HCT116 (cell line): ENCODE measurements around the gene CENPH.

Experiments
- EGR1 ChIP-seq: IDR thresholded peaks from 2 replicates; pipeline ENCODE4 v1.6.1; 2012; ENCODE audit warnings: low read depth
- ELF1 ChIP-seq: IDR thresholded peaks from 2 replicates; pipeline ENCODE4 v1.6.1; 2012; ENCODE audit warnings: low read depth, borderline replicate concordance
- EZH2phosphoT487 ChIP-seq: fragments of 200-600 bp; IDR thresholded peaks from 2 replicates; pipeline ENCODE4 v1.6.1; 2018; ENCODE audit warnings: antibody characterized with exemption, borderline replicate concordance
- POLR2A ChIP-seq: IDR thresholded peaks from 2 replicates; pipeline ENCODE4 v1.7.0; 2011; ENCODE audit warnings: borderline replicate concordance; ENCODE audit not compliant: insufficient read depth, insufficient read length; ENCODE audit errors: extremely low read depth
- POLR2AphosphoS5 ChIP-seq: IDR thresholded peaks from 2 replicates; pipeline ENCODE4 v1.6.1; 2011; ENCODE audit warnings: mild to moderate bottlenecking, low read depth, low read length, moderate library complexity
- SP1 ChIP-seq: IDR thresholded peaks from 2 replicates; pipeline ENCODE4 v1.6.1; 2012; ENCODE audit warnings: low read depth
- ZFX ChIP-seq: fragments of 450-650 bp; IDR thresholded peaks from 2 replicates; pipeline ENCODE4 v1.6.1; 2017
- TF ChIP-seq, protein P1 (sequence below), 3 experiments: fragments of 200-600 bp in 1 of 3; sonication (generic) in 1 of 3; IDR thresholded peaks in 2 of 3; conservative IDR thresholded peaks in 1 of 3; 2 replicates each; pipeline ENCODE4 v1.5.1; 2012 to 2017; ENCODE audit warnings: low read depth in 2 of 3, low read length in 2 of 3, antibody characterized with exemption in 1 of 3, borderline replicate concordance in 1 of 3, control low read depth in 1 of 3, mild to moderate bottlenecking in 1 of 3, mixed read lengths in 1 of 3, mixed run types in 1 of 3, moderate library complexity in 1 of 3; ENCODE audit not compliant: insufficient read depth in 1 of 3
- TF ChIP-seq, protein P2 (sequence below): IDR thresholded peaks from 2 replicates; pipeline ENCODE4 v1.6.1; 2011; ENCODE audit warnings: mild to moderate bottlenecking, low read length, moderate library complexity; ENCODE audit not compliant: insufficient replicate concordance; ENCODE audit errors: extremely low read depth
- TF ChIP-seq, protein P3 (sequence below): IDR thresholded peaks from 2 replicates; pipeline ENCODE4 v1.6.1; 2012
- TF ChIP-seq, protein P4 (sequence below): IDR thresholded peaks from 2 replicates; pipeline ENCODE4 v1.6.1; 2012; ENCODE audit warnings: low read depth

DNA sequence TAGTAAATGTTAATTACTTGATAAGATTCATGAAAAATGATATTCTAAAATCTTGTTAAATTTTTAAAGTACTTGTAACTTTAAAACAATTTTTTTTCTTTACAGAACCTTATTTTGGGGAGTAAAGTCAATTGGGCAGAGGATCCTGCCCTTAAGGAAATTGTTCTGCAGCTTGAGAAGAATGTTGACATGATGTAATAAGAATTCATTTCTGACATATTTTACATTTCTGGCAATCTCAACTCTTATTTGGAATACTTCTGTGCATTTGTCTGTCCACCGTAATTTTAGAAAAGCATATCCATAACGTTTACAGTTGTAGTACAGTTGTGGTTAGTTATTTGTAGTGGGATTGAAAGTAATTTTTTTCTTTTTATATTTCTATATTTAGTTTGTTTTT is 20.2 kb downstream of the CENPH start:
- TF ChIP-seq, protein P1, sequence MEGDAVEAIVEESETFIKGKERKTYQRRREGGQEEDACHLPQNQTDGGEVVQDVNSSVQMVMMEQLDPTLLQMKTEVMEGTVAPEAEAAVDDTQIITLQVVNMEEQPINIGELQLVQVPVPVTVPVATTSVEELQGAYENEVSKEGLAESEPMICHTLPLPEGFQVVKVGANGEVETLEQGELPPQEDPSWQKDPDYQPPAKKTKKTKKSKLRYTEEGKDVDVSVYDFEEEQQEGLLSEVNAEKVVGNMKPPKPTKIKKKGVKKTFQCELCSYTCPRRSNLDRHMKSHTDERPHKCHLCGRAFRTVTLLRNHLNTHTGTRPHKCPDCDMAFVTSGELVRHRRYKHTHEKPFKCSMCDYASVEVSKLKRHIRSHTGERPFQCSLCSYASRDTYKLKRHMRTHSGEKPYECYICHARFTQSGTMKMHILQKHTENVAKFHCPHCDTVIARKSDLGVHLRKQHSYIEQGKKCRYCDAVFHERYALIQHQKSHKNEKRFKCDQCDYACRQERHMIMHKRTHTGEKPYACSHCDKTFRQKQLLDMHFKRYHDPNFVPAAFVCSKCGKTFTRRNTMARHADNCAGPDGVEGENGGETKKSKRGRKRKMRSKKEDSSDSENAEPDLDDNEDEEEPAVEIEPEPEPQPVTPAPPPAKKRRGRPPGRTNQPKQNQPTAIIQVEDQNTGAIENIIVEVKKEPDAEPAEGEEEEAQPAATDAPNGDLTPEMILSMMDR (IDR thresholded peaks at IDR 0.05 in 2 of 3, conservative IDR thresholded peaks at IDR 0.05 in 1 of 3; ENCODE audit: borderline replicate concordance in 1 of 3, insufficient read depth in 1 of 3, low read depth in 2 of 3, low read length in 2 of 3), result no peak
- TF ChIP-seq POLR2A, result no peak
- TF ChIP-seq POLR2AphosphoS5, result no peak
- TF ChIP-seq, protein P2, sequence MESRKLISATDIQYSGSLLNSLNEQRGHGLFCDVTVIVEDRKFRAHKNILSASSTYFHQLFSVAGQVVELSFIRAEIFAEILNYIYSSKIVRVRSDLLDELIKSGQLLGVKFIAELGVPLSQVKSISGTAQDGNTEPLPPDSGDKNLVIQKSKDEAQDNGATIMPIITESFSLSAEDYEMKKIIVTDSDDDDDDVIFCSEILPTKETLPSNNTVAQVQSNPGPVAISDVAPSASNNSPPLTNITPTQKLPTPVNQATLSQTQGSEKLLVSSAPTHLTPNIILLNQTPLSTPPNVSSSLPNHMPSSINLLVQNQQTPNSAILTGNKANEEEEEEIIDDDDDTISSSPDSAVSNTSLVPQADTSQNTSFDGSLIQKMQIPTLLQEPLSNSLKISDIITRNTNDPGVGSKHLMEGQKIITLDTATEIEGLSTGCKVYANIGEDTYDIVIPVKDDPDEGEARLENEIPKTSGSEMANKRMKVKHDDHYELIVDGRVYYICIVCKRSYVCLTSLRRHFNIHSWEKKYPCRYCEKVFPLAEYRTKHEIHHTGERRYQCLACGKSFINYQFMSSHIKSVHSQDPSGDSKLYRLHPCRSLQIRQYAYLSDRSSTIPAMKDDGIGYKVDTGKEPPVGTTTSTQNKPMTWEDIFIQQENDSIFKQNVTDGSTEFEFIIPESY, result no peak
- no peak for TF ChIP-seq ZFX
- TF ChIP-seq ELF1, result no peak
- TF ChIP-seq, protein P3, sequence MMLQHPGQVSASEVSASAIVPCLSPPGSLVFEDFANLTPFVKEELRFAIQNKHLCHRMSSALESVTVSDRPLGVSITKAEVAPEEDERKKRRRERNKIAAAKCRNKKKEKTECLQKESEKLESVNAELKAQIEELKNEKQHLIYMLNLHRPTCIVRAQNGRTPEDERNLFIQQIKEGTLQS, result no peak
- no peak for TF ChIP-seq EGR1
- TF ChIP-seq SP1, result no peak
- TF ChIP-seq EZH2phosphoT487, result no peak
- TF ChIP-seq, protein P4, sequence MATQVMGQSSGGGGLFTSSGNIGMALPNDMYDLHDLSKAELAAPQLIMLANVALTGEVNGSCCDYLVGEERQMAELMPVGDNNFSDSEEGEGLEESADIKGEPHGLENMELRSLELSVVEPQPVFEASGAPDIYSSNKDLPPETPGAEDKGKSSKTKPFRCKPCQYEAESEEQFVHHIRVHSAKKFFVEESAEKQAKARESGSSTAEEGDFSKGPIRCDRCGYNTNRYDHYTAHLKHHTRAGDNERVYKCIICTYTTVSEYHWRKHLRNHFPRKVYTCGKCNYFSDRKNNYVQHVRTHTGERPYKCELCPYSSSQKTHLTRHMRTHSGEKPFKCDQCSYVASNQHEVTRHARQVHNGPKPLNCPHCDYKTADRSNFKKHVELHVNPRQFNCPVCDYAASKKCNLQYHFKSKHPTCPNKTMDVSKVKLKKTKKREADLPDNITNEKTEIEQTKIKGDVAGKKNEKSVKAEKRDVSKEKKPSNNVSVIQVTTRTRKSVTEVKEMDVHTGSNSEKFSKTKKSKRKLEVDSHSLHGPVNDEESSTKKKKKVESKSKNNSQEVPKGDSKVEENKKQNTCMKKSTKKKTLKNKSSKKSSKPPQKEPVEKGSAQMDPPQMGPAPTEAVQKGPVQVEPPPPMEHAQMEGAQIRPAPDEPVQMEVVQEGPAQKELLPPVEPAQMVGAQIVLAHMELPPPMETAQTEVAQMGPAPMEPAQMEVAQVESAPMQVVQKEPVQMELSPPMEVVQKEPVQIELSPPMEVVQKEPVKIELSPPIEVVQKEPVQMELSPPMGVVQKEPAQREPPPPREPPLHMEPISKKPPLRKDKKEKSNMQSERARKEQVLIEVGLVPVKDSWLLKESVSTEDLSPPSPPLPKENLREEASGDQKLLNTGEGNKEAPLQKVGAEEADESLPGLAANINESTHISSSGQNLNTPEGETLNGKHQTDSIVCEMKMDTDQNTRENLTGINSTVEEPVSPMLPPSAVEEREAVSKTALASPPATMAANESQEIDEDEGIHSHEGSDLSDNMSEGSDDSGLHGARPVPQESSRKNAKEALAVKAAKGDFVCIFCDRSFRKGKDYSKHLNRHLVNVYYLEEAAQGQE, result no peak
